ENCODE data around the gene BICRAL. TPM values are rescaled to one million over a fixed set of nuclear protein-coding genes. Genes with fewer than 3 reads are reported as not detected.
A peak's percentile ranks its signal among the peaks of the same experiment; 100 is the strongest.
"Not testable (repeated sequence)": the region's sequence is repeated elsewhere in the genome, so short reads cannot be mapped to it uniquely, and the experiment has no call there.

The BICRAL gene
- total and polyA plus RNA-seq, 7 donors: 4.6 to 18.5 (median 13.6) TPM

DNA sequence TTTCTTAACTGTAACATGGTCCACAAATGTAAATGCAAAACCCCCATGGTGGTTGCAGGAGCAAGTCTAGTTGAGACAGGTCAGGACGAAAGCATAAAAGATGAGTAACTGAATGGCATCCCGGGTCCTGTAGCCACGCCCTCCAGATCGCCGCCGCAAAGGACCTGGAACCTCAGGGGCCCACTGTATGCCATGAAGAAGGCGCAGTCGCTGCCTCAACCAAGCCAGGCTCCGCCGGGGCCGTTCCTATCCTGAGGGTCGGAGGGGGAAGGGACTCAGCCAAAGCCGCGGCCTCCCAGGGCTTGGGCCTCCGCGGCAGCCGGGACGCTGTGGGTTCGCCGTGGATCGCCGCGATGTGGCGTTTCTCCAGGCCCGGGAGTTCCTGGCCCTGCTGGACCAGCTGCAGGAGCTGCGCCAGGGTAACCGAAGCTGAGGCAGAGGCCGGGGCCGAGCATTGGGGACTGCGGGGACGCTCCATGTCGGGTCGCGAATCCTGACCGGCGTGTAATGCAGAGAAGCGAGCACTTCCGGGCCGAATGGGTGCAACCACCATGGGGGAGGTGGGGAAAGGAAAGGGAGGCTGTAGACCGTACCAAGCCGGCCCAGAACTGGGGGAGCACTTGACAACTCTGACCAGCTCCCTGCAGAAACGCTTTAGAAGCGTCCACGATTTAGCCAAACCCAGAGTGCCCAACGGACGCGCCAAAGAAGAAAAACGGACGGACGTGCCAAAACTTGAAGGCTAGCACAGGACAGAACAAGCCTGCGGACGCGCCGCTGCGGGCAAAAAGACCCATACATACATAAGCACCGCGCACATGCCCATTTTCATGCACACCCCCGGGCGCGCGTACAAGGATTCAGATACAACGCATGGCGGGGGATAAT is 108.7 kb downstream of the BICRAL start:
- peaks cover 0 to 15% (median 9%) of the 10 kb centered on the region in 4 donors for H3K4me1 ChIP-seq
- H3K27me3 ChIP-seq: no peaks in the 10 kb centered on the region
- intact Hi-C loops (cut with DNase I): no loop called here
- H3K36me3 ChIP-seq: peaks cover 6 to 30% (median 9%) of the 10 kb centered on the region in 4 donors
- 0 to 1% methylated on average over 63 of the region's 63 CpGs for WGBS, 2 donors
- H3K4me3 ChIP-seq: peak overlapping the region; percentile 56 to 97 (median 82)
- TF ChIP-seq, protein P1, sequence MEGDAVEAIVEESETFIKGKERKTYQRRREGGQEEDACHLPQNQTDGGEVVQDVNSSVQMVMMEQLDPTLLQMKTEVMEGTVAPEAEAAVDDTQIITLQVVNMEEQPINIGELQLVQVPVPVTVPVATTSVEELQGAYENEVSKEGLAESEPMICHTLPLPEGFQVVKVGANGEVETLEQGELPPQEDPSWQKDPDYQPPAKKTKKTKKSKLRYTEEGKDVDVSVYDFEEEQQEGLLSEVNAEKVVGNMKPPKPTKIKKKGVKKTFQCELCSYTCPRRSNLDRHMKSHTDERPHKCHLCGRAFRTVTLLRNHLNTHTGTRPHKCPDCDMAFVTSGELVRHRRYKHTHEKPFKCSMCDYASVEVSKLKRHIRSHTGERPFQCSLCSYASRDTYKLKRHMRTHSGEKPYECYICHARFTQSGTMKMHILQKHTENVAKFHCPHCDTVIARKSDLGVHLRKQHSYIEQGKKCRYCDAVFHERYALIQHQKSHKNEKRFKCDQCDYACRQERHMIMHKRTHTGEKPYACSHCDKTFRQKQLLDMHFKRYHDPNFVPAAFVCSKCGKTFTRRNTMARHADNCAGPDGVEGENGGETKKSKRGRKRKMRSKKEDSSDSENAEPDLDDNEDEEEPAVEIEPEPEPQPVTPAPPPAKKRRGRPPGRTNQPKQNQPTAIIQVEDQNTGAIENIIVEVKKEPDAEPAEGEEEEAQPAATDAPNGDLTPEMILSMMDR (IDR thresholded peaks at IDR 0.05): no peak
- TF ChIP-seq POLR2A (IDR thresholded peaks at IDR 0.05) (peak; percentile 57 to 59), POLR2AphosphoS5 (IDR thresholded peaks at IDR 0.05) (peak; percentile 71 to 92 (median 88))
- peak overlapping the region; percentile 84 to 97 (median 93) for H3K27ac ChIP-seq
- H3K9me3 ChIP-seq: no peaks in the 10 kb centered on the region
- DNase-seq: peak; percentile 96

DNA sequence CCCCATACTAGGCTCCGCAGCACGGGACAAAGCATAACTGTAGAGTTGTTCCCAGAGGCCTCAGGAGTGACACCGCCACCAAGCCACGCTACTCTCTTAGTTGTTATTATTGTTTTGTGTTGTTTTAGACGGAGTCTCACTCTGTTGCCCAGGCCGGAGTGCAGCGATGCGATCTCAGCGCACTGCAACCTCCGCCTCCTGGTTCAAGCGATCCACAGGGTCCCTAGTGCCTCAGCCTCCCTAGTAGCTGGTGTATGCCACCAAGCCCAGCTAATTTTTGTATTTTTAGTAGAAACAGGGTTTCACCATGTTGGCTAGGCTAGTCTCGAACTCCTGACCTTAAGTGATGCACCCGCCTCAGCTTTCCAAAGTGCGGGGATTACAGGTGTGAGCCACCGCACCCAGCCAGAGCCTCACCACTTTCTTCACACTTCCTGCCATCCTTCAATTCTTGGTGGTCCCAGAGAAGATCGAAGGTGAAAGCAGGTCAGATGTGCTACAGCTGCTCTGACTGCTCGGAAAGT is 109.4 kb downstream of the BICRAL start:
- peak overlapping the region; percentile 56 to 97 (median 82) for H3K4me3 ChIP-seq
- peaks cover 0 to 15% (median 9%) of the 10 kb centered on the region in 4 donors for H3K4me1 ChIP-seq
- peaks cover 0 to 23% (median 2%) of the 10 kb centered on the region in 4 donors for H3K36me3 ChIP-seq
- TF ChIP-seq EP300 (IDR thresholded peaks at IDR 0.05) (no peak), POLR2AphosphoS5 (IDR thresholded peaks at IDR 0.05) (no peak), POLR2A (IDR thresholded peaks at IDR 0.05) (no peak)
- TF ChIP-seq, protein P1 (IDR thresholded peaks at IDR 0.05): no peak
- H3K9me3 ChIP-seq: no peaks in the 10 kb centered on the region
- no peaks in the 10 kb centered on the region for H3K27me3 ChIP-seq
- intact Hi-C loops (cut with DNase I): no loop called here
- 21 to 46% methylated on average over 17 of the region's 17 CpGs for WGBS, 2 donors
- peak overlapping the region; percentile 84 to 97 (median 93) for H3K27ac ChIP-seq
- DNase-seq: no peak

DNA sequence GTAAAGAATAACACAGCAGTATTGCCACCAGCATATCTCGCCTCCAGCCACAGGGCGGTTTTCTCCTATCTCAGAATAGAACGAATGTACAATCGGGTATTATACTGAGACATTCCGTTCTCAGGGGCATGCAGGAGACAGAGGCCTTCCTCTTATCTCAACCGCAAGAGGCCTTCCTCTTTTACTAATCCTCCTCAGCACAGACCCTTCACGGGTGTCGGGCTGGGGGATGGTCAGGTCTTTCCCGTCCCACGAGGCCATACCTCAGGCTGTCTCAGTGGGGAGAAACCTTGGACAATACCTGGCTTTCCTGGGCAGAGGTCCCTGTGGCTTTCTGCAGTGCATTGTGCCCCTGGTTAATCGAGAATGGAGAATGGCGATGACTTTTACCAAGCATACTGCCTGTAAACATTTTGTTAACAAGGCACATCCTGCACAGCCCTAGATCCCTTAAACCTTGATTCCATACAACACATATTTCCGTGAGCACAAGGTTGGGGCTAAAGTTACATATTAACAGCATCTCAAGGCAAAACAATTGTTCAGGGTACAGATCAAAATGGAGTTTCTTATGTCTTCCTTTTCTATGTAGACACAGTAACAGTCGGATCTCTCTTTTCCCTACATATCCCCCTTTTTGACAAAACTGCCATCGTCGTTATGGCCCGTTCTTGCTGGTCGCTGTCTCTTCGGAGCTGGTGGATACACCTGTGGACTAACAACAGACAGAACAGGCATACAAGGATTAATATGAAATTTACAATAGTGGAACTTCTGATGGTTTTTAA is 112.4 kb downstream of the BICRAL start:
- H3K9me3 ChIP-seq; intact Hi-C loops (cut with DNase I); H3K27ac ChIP-seq; H3K36me3 ChIP-seq; DNase-seq; H3K27me3 ChIP-seq; H3K4me3 ChIP-seq: not testable (repeated sequence)
- H3K4me1 ChIP-seq: peaks cover 0 to 15% (median 9%) of the 10 kb centered on the region in 4 donors
- WGBS, 2 donors: 60% methylated on average over 19 of the region's 19 CpGs

DNA sequence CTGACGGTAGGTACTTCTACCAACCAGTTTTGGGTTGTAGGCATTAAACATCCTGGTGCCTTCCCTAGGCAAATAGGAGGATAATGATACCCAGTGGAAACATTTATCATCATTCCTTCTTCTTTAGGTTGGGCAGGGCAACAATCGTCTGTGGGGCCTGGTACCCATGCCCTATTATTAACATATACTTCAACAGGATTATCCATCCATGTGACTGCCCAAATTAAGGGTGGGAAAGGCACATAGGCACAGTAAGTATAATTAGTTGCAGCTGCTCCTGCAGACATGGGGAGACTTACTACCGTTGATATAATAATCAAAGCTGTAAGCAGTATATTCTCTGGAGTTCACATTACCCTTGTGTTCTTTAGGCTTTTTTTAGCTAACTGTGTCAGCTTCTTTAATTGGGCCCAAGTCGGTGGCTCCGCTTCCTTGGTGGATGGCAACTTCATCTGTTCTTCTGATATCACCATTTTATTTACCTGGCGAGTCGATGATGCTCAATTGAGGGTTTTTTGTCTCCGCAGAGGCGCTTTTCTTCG is 114.4 kb downstream of the BICRAL start:
- DNase-seq: no peak
- H3K27me3 ChIP-seq: no peaks in the 10 kb centered on the region
- H3K4me1 ChIP-seq: peaks cover 0 to 5% (median 2%) of the 10 kb centered on the region in 4 donors
- WGBS, 2 donors: 79 to 81% methylated on average over 10 of the region's 10 CpGs
- H3K36me3 ChIP-seq: no peaks in the 10 kb centered on the region
- intact Hi-C loops (cut with DNase I): no loop called here
- H3K4me3 ChIP-seq: no peak overlapping the region
- no peaks in the 10 kb centered on the region for H3K9me3 ChIP-seq
- no peak overlapping the region for H3K27ac ChIP-seq
- TF ChIP-seq EP300 (IDR thresholded peaks at IDR 0.05) (no peak), POLR2A (IDR thresholded peaks at IDR 0.05) (no peak), POLR2AphosphoS5 (IDR thresholded peaks at IDR 0.05) (no peak)
- TF ChIP-seq, protein P1 (IDR thresholded peaks at IDR 0.05): no peak
